ENCODE measurements around the gene SAXO1. TPM values are rescaled to one million over a fixed set of nuclear protein-coding genes. Genes with fewer than 3 reads are reported as not detected.
"Not testable (repeated sequence)": the region's sequence is repeated elsewhere in the genome, so short reads cannot be mapped to it uniquely, and the experiment has no call there.

The SAXO1 gene
- total RNA-seq, 1 donor from 2014 or later = 0.14 TPM

- Mint-ChIP-seq H3K27me3 (ENCODE audit: low read depth) (no peaks in the 10 kb centered on the region), H3K36me3 (ENCODE audit: low read depth) (no peaks in the 10 kb centered on the region), H3K4me3 (no peak overlapping the region), H3K27ac (ENCODE audit: unreplicated experiment) (no peak overlapping the region), H3K4me1 (no peaks in the 10 kb centered on the region), H3K9me3 (no peaks in the 10 kb centered on the region)
- no peak for TF ChIP-seq CTCF (conservative IDR thresholded peaks at IDR 0.05)
- DNase-seq (ENCODE audit: low read depth, low spot score) = no peak
These were observed 91.8 kb downstream of the SAXO1 start for GRCh38 chr9:18941060-18941740.

GRCh38 chr9:18939943-18940342 is 93.1 kb downstream of the SAXO1 start:
- DNase-seq (ENCODE audit: low read depth, low spot score) = no peak
- Mint-ChIP-seq H3K36me3 (ENCODE audit: low read depth) (no peaks in the 10 kb centered on the region), H3K4me1 (no peaks in the 10 kb centered on the region), H3K9me3 (peaks cover 2% of the 10 kb centered on the region), H3K27me3 (ENCODE audit: low read depth) (no peaks in the 10 kb centered on the region), H3K4me3 (no peak overlapping the region), H3K27ac (ENCODE audit: unreplicated experiment) (no peak overlapping the region)
- TF ChIP-seq CTCF (conservative IDR thresholded peaks at IDR 0.05) = no peak

GRCh38 chr9:18936094-18936871 is 96.7 kb downstream of the SAXO1 start:
- TF ChIP-seq CTCF (conservative IDR thresholded peaks at IDR 0.05) = no peak
- Mint-ChIP-seq H3K9me3 (peaks cover 5% of the 10 kb centered on the region), H3K4me1 (no peaks in the 10 kb centered on the region), H3K27ac (ENCODE audit: unreplicated experiment) (no peak overlapping the region), H3K27me3 (ENCODE audit: low read depth) (no peaks in the 10 kb centered on the region), H3K36me3 (ENCODE audit: low read depth) (no peaks in the 10 kb centered on the region), H3K4me3 (no peak overlapping the region)
- DNase-seq (ENCODE audit: low read depth, low spot score) = no peak

- Mint-ChIP-seq H3K27ac (ENCODE audit: unreplicated experiment) (peak overlapping the region; percentile 59), H3K4me3 (no peak overlapping the region), H3K36me3 (ENCODE audit: low read depth) (no peaks in the 10 kb centered on the region), H3K27me3 (ENCODE audit: low read depth) (no peaks in the 10 kb centered on the region), H3K9me3 (peaks cover 5% of the 10 kb centered on the region), H3K4me1 (no peaks in the 10 kb centered on the region)
- no peak for TF ChIP-seq CTCF (conservative IDR thresholded peaks at IDR 0.05)
- DNase-seq (ENCODE audit: low read depth, low spot score) = no peak
These were observed 97.5 kb downstream of the SAXO1 start for GRCh38 chr9:18935541-18935940.

- H3K27ac Mint-ChIP-seq (ENCODE audit: unreplicated experiment); H3K27me3 Mint-ChIP-seq (ENCODE audit: low read depth); H3K36me3 Mint-ChIP-seq (ENCODE audit: low read depth); H3K4me3 Mint-ChIP-seq; H3K9me3 Mint-ChIP-seq; DNase-seq (ENCODE audit: low read depth, low spot score); H3K4me1 Mint-ChIP-seq: not testable (repeated sequence)
These were observed 102.4 kb downstream of the SAXO1 start for GRCh38 chr9:18930611-18931010.

- DNase-seq (ENCODE audit: low read depth, low spot score) = no peak
- Mint-ChIP-seq H3K36me3 (ENCODE audit: low read depth) (no peaks in the 10 kb centered on the region), H3K27me3 (ENCODE audit: low read depth) (no peaks in the 10 kb centered on the region), H3K27ac (ENCODE audit: unreplicated experiment) (no peak overlapping the region), H3K9me3 (peaks cover 2% of the 10 kb centered on the region), H3K4me3 (no peak overlapping the region), H3K4me1 (no peaks in the 10 kb centered on the region)
- TF ChIP-seq CTCF (conservative IDR thresholded peaks at IDR 0.05) = no peak
These were observed 104.3 kb downstream of the SAXO1 start for GRCh38 chr9:18928711-18929110.
